Stimulated activated naive CD8-positive, alpha-beta T cell treated with anti-CD3 and anti-CD28 coated beads, Interleukin-15, amount 100 ng/mL, for 72 hours (primary cell): ENCODE data around the gene SEL1L3.
A peak's percentile ranks its signal among the peaks of the same experiment; 100 is the strongest.

Experiments
- ATAC-seq: fragments of 150-1000 bp; cut with Tn5 transposase; 2 replicates; pipeline ENCODE4 v1.10.0; 2021; ENCODE audit warnings: mild to moderate bottlenecking, moderate library complexity
- DNase-seq, 2 donors: peaks; one replicate each; pipeline ENCODE4 v3.0.0; 2021 to 2022
- H3K27ac Mint-ChIP-seq, 2 donors: one replicate each; pipeline ENCODE4 v1.8.0; 2022; ENCODE audit warnings: mild to moderate bottlenecking in 2 of 2, mixed read lengths in 2 of 2, moderate library complexity in 2 of 2
- H3K27me3 Mint-ChIP-seq: one replicate; pipeline ENCODE4 v1.8.0; 2022; ENCODE audit warnings: mixed read lengths
- H3K4me1 Mint-ChIP-seq: one replicate; pipeline ENCODE4 v1.8.0; 2022; ENCODE audit warnings: mild to moderate bottlenecking, mixed read lengths
- H3K4me3 Mint-ChIP-seq, 2 donors: one replicate each; pipeline ENCODE4 v1.8.0; 2022; ENCODE audit warnings: mild to moderate bottlenecking in 2 of 2, mixed read lengths in 2 of 2, moderate library complexity in 1 of 2
- H3K9me3 Mint-ChIP-seq, 2 donors: one replicate each; pipeline ENCODE4 v1.8.0; 2022; ENCODE audit warnings: mixed read lengths in 2 of 2

Gene SEL1L3

GRCh38 chr4:25773358-25773757 is 89.4 kb downstream of the SEL1L3 start:
- H3K9me3 Mint-ChIP-seq, result peaks cover 5 to 14% of the 10 kb centered on the region in 2 donors
- ATAC-seq, result no peak
- H3K27ac Mint-ChIP-seq, result no peak overlapping the region
- DNase-seq, result no peak
- H3K4me1 Mint-ChIP-seq, result no peaks in the 10 kb centered on the region
- H3K27me3 Mint-ChIP-seq, result no peaks in the 10 kb centered on the region
- H3K4me3 Mint-ChIP-seq, result no peak overlapping the region

- ATAC-seq (no peak), DNase-seq (no peak)
- no peak overlapping the region for H3K27ac Mint-ChIP-seq
- no peaks in the 10 kb centered on the region for H3K9me3 Mint-ChIP-seq
- no peaks in the 10 kb centered on the region for H3K4me1 Mint-ChIP-seq
- no peaks in the 10 kb centered on the region for H3K27me3 Mint-ChIP-seq
- H3K4me3 Mint-ChIP-seq, result no peak overlapping the region
Measured at GRCh38 chr4:25771672-25772071, 91.1 kb downstream of the SEL1L3 start.

GRCh38 chr4:25770847-25771246 is 91.9 kb downstream of the SEL1L3 start:
- no peaks in the 10 kb centered on the region for H3K4me1 Mint-ChIP-seq
- no peak for DNase-seq
- ATAC-seq, result no peak
- H3K4me3 Mint-ChIP-seq, result no peak overlapping the region
- H3K27ac Mint-ChIP-seq, result no peak overlapping the region
- no peaks in the 10 kb centered on the region for H3K27me3 Mint-ChIP-seq
- no peaks in the 10 kb centered on the region for H3K9me3 Mint-ChIP-seq

GRCh38 chr4:25769251-25769650 is 93.5 kb downstream of the SEL1L3 start:
- H3K27me3 Mint-ChIP-seq, result no peaks in the 10 kb centered on the region
- DNase-seq, result no peak
- H3K27ac Mint-ChIP-seq, result no peak overlapping the region
- ATAC-seq, result no peak
- no peaks in the 10 kb centered on the region for H3K9me3 Mint-ChIP-seq
- no peak overlapping the region for H3K4me3 Mint-ChIP-seq
- H3K4me1 Mint-ChIP-seq, result no peaks in the 10 kb centered on the region

GRCh38 chr4:25767877-25768725 is 94.7 kb downstream of the SEL1L3 start:
- H3K4me1 Mint-ChIP-seq, result no peaks in the 10 kb centered on the region
- DNase-seq (no peak), ATAC-seq (no peak)
- no peaks in the 10 kb centered on the region for H3K27me3 Mint-ChIP-seq
- no peaks in the 10 kb centered on the region for H3K9me3 Mint-ChIP-seq
- no peak overlapping the region for H3K4me3 Mint-ChIP-seq
- H3K27ac Mint-ChIP-seq, result no peak overlapping the region

- no peak for ATAC-seq
- no peaks in the 10 kb centered on the region for H3K27me3 Mint-ChIP-seq
- H3K4me3 Mint-ChIP-seq, result no peak overlapping the region
- no peaks in the 10 kb centered on the region for H3K4me1 Mint-ChIP-seq
- no peaks in the 10 kb centered on the region for H3K9me3 Mint-ChIP-seq
- DNase-seq, result no peak
- no peak overlapping the region for H3K27ac Mint-ChIP-seq
Measured at GRCh38 chr4:25760518-25761157, 102.2 kb downstream of the SEL1L3 start.

GRCh38 chr4:25760048-25760447 is 102.7 kb downstream of the SEL1L3 start:
- no peak for DNase-seq
- Mint-ChIP-seq H3K4me1 (no peaks in the 10 kb centered on the region), H3K9me3 (no peaks in the 10 kb centered on the region), H3K4me3 (no peak overlapping the region), H3K27me3 (no peaks in the 10 kb centered on the region), H3K27ac (peak overlapping the region in 1 of 2 donors; percentile 81)
- no peak for ATAC-seq

- Mint-ChIP-seq H3K4me3 (no peak overlapping the region), H3K9me3 (no peaks in the 10 kb centered on the region), H3K27me3 (no peaks in the 10 kb centered on the region), H3K4me1 (no peaks in the 10 kb centered on the region), H3K27ac (no peak overlapping the region)
- ATAC-seq, result no peak
- no peak for DNase-seq
Measured at GRCh38 chr4:25759101-25759500, 103.7 kb downstream of the SEL1L3 start.

- ATAC-seq (no peak), DNase-seq (no peak)
- Mint-ChIP-seq H3K27me3 (no peaks in the 10 kb centered on the region), H3K4me1 (no peaks in the 10 kb centered on the region), H3K9me3 (no peaks in the 10 kb centered on the region), H3K4me3 (no peak overlapping the region), H3K27ac (no peak overlapping the region)
Measured at GRCh38 chr4:25757452-25757851, 105.3 kb downstream of the SEL1L3 start.

GRCh38 chr4:25756503-25756902 is 106.3 kb downstream of the SEL1L3 start:
- no peak for DNase-seq
- no peaks in the 10 kb centered on the region for H3K27me3 Mint-ChIP-seq

GRCh38 chr4:25755911-25756310 is 106.9 kb downstream of the SEL1L3 start:
- Mint-ChIP-seq H3K27me3 (no peaks in the 10 kb centered on the region), H3K9me3 (no peaks in the 10 kb centered on the region), H3K27ac (no peak overlapping the region), H3K4me3 (no peak overlapping the region), H3K4me1 (no peaks in the 10 kb centered on the region)
- DNase-seq, result no peak
- no peak for ATAC-seq

More at GRCh38 chr4:25756503-25756902, 106.3 kb downstream of the SEL1L3 start:
- no peak for ATAC-seq
- no peak overlapping the region for H3K4me3 Mint-ChIP-seq
- no peaks in the 10 kb centered on the region for H3K9me3 Mint-ChIP-seq
- H3K27ac Mint-ChIP-seq, result no peak overlapping the region
- no peaks in the 10 kb centered on the region for H3K4me1 Mint-ChIP-seq

- ATAC-seq (no peak), DNase-seq (no peak)
- Mint-ChIP-seq H3K27me3 (no peaks in the 10 kb centered on the region), H3K27ac (no peak overlapping the region), H3K9me3 (no peaks in the 10 kb centered on the region), H3K4me1 (no peaks in the 10 kb centered on the region), H3K4me3 (no peak overlapping the region)
Measured at GRCh38 chr4:25753239-25753638, 109.5 kb downstream of the SEL1L3 start.

- Mint-ChIP-seq H3K4me1 (no peaks in the 10 kb centered on the region), H3K27ac (no peak overlapping the region), H3K4me3 (no peak overlapping the region), H3K9me3 (no peaks in the 10 kb centered on the region), H3K27me3 (no peaks in the 10 kb centered on the region)
- DNase-seq, result no peak
- ATAC-seq, result no peak
Measured at GRCh38 chr4:25750874-25751273, 111.9 kb downstream of the SEL1L3 start.

- H3K9me3 Mint-ChIP-seq, result no peaks in the 10 kb centered on the region
- DNase-seq, result no peak
- H3K27me3 Mint-ChIP-seq, result no peaks in the 10 kb centered on the region
- no peak for ATAC-seq
- H3K4me3 Mint-ChIP-seq, result no peak overlapping the region
- H3K27ac Mint-ChIP-seq, result no peak overlapping the region
- H3K4me1 Mint-ChIP-seq, result no peaks in the 10 kb centered on the region
Measured at GRCh38 chr4:25749150-25749794, 113.5 kb downstream of the SEL1L3 start.

GRCh38 chr4:25743971-25744370 is 118.8 kb downstream of the SEL1L3 start:
- ATAC-seq (no peak), DNase-seq (no peak)
- Mint-ChIP-seq H3K4me3 (no peak overlapping the region), H3K27me3 (no peaks in the 10 kb centered on the region), H3K27ac (no peak overlapping the region), H3K4me1 (no peaks in the 10 kb centered on the region), H3K9me3 (no peaks in the 10 kb centered on the region)

- H3K4me1 Mint-ChIP-seq, result no peaks in the 10 kb centered on the region
- no peak for ATAC-seq
- no peaks in the 10 kb centered on the region for H3K27me3 Mint-ChIP-seq
- no peaks in the 10 kb centered on the region for H3K9me3 Mint-ChIP-seq
- no peak for DNase-seq
- no peak overlapping the region for H3K4me3 Mint-ChIP-seq
- no peak overlapping the region for H3K27ac Mint-ChIP-seq
Measured at GRCh38 chr4:25729564-25729963, 133.2 kb downstream of the SEL1L3 start.
